Astrocyte of the cerebellum (primary cell): ENCODE measurements around the gene COPZ1.

Source experiments
- DNase-seq: peaks from one replicate; pipeline ENCODE4 v3.0.0-alpha.2; 2011; ENCODE audit warnings: low read depth
- H3K4me3 ChIP-seq: 2 replicates; pipeline ENCODE4 v1.5.1; 2011; ENCODE audit warnings: mild to moderate bottlenecking, low read depth, low read length, moderate library complexity
- in situ Hi-C: cut with HindIII; loops from 2 replicates; pipeline ENCODE4 v1.10.0; 2017; ENCODE audit warnings: low sequenced_read_pairs
- TF ChIP-seq, protein P1 (sequence below): IDR thresholded peaks from 2 replicates; pipeline ENCODE4 v1.5.1; 2012; ENCODE audit warnings: low read length, low read depth, moderate library complexity, mild to moderate bottlenecking; ENCODE audit errors: missing control alignments

Gene COPZ1

DNA sequence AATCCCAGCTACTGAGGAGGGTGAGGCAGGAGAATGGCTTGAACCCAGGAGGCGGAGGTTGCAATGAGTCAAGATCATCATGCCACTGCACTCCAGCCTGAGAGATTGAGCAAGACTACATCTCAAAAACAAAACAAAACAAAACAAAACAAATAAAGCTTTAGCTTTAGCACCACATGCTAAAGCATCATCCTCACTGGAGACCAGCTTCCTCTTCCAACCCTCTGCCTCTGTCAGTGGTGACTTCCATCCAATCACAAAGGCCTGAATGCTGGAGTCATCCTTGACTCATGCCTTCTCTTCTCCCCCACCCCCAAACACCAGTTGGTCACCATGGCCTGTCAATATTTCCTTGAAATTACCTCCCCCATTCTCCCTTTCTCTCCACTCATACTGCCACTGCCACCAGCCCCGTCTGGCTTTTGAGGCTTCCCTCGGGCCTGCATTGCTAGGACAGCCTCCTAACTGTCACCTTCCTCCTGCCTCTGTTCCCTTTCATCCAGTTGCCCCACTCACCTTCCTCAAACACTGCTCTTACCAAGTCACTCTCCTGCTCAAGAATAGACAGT, 58.2 kb downstream of the COPZ1 start:
- in situ Hi-C loops, result no loop called here
- TF ChIP-seq, protein P1, sequence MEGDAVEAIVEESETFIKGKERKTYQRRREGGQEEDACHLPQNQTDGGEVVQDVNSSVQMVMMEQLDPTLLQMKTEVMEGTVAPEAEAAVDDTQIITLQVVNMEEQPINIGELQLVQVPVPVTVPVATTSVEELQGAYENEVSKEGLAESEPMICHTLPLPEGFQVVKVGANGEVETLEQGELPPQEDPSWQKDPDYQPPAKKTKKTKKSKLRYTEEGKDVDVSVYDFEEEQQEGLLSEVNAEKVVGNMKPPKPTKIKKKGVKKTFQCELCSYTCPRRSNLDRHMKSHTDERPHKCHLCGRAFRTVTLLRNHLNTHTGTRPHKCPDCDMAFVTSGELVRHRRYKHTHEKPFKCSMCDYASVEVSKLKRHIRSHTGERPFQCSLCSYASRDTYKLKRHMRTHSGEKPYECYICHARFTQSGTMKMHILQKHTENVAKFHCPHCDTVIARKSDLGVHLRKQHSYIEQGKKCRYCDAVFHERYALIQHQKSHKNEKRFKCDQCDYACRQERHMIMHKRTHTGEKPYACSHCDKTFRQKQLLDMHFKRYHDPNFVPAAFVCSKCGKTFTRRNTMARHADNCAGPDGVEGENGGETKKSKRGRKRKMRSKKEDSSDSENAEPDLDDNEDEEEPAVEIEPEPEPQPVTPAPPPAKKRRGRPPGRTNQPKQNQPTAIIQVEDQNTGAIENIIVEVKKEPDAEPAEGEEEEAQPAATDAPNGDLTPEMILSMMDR, result no peak
- no peak for DNase-seq
- no peak overlapping the region for H3K4me3 ChIP-seq

DNA sequence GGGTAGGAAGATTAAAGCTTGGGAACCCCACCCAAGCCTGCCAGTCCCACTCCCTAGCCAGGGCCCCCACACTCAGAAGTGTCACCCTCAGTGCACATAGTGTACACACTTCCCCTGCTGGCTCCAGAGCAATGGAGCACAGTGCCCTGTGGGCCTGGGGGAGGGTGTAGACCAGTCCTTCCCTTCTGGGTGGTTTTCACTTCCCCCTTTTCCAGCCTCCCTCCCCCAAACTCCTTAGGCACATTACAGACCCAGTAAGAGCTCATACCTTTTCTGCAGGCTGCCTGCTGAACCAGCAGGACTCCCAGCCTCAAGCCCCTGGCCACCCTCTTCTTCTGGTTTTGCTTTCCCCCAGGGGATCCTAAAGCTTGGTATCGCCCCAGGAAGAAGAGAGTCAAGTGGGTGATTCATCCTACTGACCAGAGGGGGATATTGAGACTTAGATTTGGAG, 59.7 kb downstream of the COPZ1 start, which contains the start of gene ZNF385A:
ZNF385A (minus strand) TSS at position 143 of the 451 bp plus-strand sequence. CDS start 219 bp downstream, outside the sequence.
- in situ Hi-C loops, result no loop called here
- no peak for DNase-seq
- H3K4me3 ChIP-seq, result no peak within 1 kb of the TSS
- TF ChIP-seq, protein P1, result no peak

DNA sequence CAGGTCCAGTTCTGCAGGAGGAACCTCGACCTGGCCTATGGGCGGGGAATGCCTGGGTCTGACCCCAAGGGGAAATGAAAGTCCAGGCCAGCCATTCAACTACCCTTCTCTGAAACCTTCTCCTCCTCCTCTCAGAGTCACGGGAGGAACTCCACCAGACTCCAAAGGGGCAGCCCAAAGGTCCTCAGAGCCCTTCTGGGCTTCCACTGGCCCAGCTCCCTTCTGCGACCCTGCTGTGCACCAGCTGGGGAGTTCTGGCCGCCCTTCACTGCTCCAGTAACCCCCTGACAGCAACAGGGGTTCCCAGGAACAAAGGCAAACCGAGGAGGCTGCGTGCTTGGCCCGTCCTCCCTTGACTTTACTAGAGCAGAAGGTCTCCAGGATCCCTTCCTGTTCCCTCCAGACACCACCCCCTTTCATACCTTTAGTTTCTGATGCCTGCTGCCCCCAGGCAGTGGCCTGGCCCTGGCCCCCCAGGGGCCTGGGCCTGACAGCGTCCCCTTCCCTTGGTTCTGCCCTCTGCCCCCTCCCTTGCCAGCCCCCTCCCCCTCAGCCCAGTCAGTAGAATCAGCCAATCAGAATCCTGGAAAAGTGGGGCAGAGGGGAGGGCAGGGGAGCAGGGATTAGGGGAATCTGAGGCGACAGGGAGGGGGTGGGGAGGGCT, 60.5 kb downstream of the COPZ1 start:
- TF ChIP-seq, protein P1, result no peak
- in situ Hi-C loops, result no loop called here
- no peak for DNase-seq
- H3K4me3 ChIP-seq, result no peak overlapping the region

DNA sequence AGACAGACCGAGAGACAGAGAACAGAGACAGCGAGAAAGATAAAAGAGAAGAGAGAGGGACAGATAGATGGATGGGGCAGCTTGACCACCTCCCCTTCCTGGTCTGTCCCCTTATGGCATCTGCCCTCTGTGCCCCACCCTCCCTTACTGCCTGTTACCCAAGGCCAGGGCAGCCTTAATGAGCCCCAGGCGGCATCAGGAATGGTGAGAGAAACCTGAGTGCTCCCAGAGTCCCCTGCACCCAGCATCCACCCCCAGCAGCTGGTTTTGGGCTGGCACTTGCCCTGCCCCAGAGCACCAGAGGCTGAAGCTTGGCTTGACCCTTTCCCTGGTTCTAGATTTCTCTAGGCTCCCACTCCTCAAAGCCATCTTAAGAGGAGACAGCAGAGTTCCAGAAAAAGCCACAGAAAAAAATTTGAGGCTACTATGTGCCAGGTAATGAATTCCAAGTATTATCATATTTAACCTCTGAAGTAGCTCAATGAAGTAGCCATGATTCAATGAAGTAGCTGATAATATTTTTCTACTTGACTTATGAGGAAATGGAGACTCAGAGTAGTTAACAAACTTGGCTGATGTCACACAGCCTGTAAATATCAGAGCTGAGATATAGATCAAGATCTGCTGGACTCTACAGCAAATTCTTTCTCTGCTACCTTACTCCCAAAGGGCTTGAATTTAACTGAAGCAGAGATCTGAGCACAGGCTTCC, 61.6 kb downstream of the COPZ1 start:
- DNase-seq, result no peak
- TF ChIP-seq, protein P1, result no peak
- no peak overlapping the region for H3K4me3 ChIP-seq
- in situ Hi-C loops, result no loop called here

DNA sequence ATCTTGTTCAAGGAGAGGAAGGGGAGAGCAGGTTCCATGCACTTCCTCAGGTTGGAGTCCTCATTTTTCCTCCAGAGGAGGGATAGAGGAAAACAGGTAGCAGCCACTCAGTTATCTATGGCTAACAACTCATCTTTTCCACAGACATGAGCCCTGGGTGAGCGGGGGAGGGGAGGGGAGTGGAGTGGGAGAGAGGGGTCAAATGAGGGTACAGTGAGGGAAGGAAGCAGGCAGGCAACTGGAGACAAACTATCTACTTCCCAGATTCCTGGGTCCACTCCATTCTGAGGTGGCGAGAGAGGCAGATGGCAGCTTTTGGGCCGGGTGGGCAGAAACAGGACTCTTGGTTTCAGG, 62.2 kb downstream of the COPZ1 start:
- no peak for DNase-seq
- no peak overlapping the region for H3K4me3 ChIP-seq
- in situ Hi-C loops, result no loop called here
- TF ChIP-seq, protein P1, result no peak

DNA sequence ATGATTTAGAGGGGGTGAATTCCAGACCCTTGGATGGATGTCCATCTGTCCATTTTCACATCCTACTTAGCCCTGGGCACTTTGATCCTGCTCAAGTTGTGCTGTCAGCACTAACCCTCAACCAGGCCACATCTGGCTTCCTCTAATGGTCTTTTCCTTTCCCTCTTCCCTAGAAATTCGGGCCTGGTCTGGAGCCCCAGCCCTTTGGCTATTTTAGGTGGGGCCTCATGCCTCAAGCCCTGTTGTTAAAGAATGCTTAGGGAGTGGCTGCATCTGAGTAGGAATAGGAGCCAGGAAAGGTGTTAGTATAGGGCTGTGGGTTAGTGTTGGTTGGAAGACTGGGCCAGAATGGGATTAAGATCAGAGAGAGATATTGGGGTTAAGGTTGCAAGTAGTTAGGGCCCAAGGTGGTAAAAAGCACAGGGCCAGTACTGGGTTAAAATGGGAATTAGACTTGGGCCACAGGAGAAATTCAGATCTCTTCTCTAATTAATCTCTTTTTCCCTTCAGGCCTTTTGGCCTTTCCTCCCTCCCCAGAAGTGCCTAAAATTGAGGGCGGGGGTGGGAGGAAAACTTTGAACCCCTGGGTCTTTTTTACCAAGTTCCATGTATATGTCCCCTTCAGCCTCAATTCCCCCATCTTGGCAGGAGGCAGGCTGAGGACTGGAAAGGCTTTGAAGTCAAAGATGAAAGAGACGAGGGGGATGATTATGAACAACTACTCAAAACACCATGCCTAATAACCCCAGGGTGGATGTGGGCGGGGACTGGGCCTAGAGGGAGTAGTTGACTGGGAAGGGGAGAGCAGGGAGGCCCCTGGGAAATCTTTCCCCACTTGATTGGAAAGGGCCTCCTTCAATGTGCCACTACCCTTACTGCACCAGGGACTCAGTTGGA, 63.6 kb downstream of the COPZ1 start:
- no peak overlapping the region for H3K4me3 ChIP-seq
- DNase-seq, result no peak
- TF ChIP-seq, protein P1, result no peak
- in situ Hi-C loops, result no loop called here
